Spleen (tissue), 11 donors: ENCODE measurements around the gene UST. TPM values are rescaled to one million over a fixed set of nuclear protein-coding genes. Genes with fewer than 3 reads are reported as not detected.
A peak's percentile ranks its signal among the peaks of the same experiment; 100 is the strongest.

Experiments used
- DNase-seq: peaks from one replicate; pipeline ENCODE4 v3.0.0-alpha.2; 2020
- H3K27ac ChIP-seq, 8 donors: fragments of 200-600 bp; sonication (generic) in 7 of 8; 1 replicate in 4 of 8; 2 replicates in 4 of 8; pipeline versions ENCODE4 v1.5.0 to v1.8.0; 2016 to 2021; ENCODE audit warnings: inconsistent platforms in 4 of 8, mild to moderate bottlenecking in 4 of 8, moderate library complexity in 1 of 8
- H3K27me3 ChIP-seq, 7 donors: fragments of 200-600 bp; sonication (generic) in 6 of 7; replicated peaks in 1 of 7; 1 replicate in 4 of 7; 2 replicates in 3 of 7; pipeline versions ENCODE4 v1.5.0 to v1.8.0; 2016 to 2021; ENCODE audit warnings: inconsistent platforms in 3 of 7, mild to moderate bottlenecking in 1 of 7
- H3K36me3 ChIP-seq, 6 donors: fragments of 200-600 bp; sonication (generic) in 5 of 6; 1 replicate in 4 of 6; 2 replicates in 2 of 6; pipeline versions ENCODE4 v1.5.0 to v1.8.0; 2016 to 2021; ENCODE audit warnings: inconsistent platforms in 2 of 6
- H3K4me1 ChIP-seq, 6 donors: fragments of 200-600 bp; sonication (generic) in 5 of 6; 1 replicate in 3 of 6; 2 replicates in 3 of 6; pipeline versions ENCODE4 v1.5.0 to v1.8.0; 2016 to 2021; ENCODE audit warnings: inconsistent platforms in 3 of 6
- H3K4me3 ChIP-seq, 8 donors: fragments of 200-600 bp; sonication (generic) in 7 of 8; 1 replicate in 4 of 8; 2 replicates in 4 of 8; pipeline versions ENCODE4 v1.5.0 to v1.8.0; 2016 to 2021; ENCODE audit warnings: inconsistent platforms in 4 of 8, mild to moderate bottlenecking in 4 of 8, moderate library complexity in 2 of 8
- H3K9me3 ChIP-seq, 8 donors: fragments of 200-600 bp; sonication (generic) in 7 of 8; 1 replicate in 4 of 8; 2 replicates in 4 of 8; pipeline versions ENCODE4 v1.5.0 to v1.8.0; 2016 to 2021; ENCODE audit warnings: inconsistent platforms in 4 of 8
- CTCF ChIP-seq, 11 experiments: fragments of 200-600 bp in 7 of 11; fragments of 450-650 bp in 4 of 11; sonication (generic) in 4 of 11; IDR thresholded peaks in 8 of 11; conservative IDR thresholded peaks in 3 of 11; 1 replicate in 7 of 11; 2 replicates in 4 of 11; pipeline versions ENCODE4 v1.4.0 to v1.8.0; 2016 to 2021; ENCODE audit warnings: antibody characterized with exemption in 11 of 11, inconsistent platforms in 4 of 11, mild to moderate bottlenecking in 1 of 11
- POLR2A ChIP-seq, 3 donors: fragments of 450-650 bp; IDR thresholded peaks; one replicate each; pipeline ENCODE4 v1.5.1; 2017; ENCODE audit warnings: antibody characterized with exemption in 3 of 3, mild to moderate bottlenecking in 1 of 3
- POLR2AphosphoS5 ChIP-seq, 3 donors: sonication (generic); formaldehyde crosslinking; IDR thresholded peaks; one replicate each; pipeline ENCODE4 v1.5.1; 2017; ENCODE audit warnings: antibody characterized with exemption in 3 of 3
- WGBS, 5 donors: extraction: QIAGEN DNeasy Blood & Tissue Kit in 3 of 5; methylation state at CpG; one replicate each; pipeline versions ENCODE4 v1.1.5 to v1.1.7; 2013 to 2018; 5-methylcytosine and 5-hydroxymethylcytosine counted together
- intact Hi-C: fragments of 100-400 bp; cut with DNase I; formaldehyde crosslinking; loops from one replicate; pipeline ENCODE4 v1.15.0; 2023; ENCODE audit warnings: low total_unique reads
- polyA plus RNA-seq, 3 donors: library from polyadenylated mRNA; stranded (reverse); fragments of 200-250 nt; gene quantifications; one replicate each; pipeline ENCODE4 v1.2.1, GENCODE V29; 2013
- total RNA-seq, 7 donors: library from RNA; depleted of rRNA in 3 of 7; stranded (reverse); fragments of >200 nt in 3 of 7; fragmentation: NEBNext Ultra II Directional in 4 of 7; extraction: Animal tissue kit (Norgen Biotek cat#: 25700) in 4 of 7; gene quantifications; one replicate each; pipeline versions ENCODE4 v1.1.0 to v1.2.1, GENCODE V29; 2016 to 2021
- donor health status: healthy with polysubstance abuse.
- donor health status: DM: no; HTN: no; CAD: no; lungs with moderate emphysema.
- donor health status: DM: no; HTN: no; CAD: no.
- donor health status: Bipolar disorder and iron deficiency.
- donor health status: healthy.
- donor health status: DM: no; HTN: no; CAD: no.
- donor health status: DM: yes; HTN: yes; CAD: no.

UST gene
- total and polyA plus RNA-seq, 10 donors = 6.4 to 26.8 (median 14.4) TPM

- TF ChIP-seq POLR2A (IDR thresholded peaks at IDR 0.05) (no peak), CTCF (IDR thresholded peaks at IDR 0.05 in 8 of 11, conservative IDR thresholded peaks at IDR 0.05 in 3 of 11) (no peak), POLR2AphosphoS5 (IDR thresholded peaks at IDR 0.05) (no peak)
- Histone ChIP-seq H3K36me3 (no peaks in the 10 kb centered on the region), H3K27me3 (peaks cover 0 to 26% (median 0%) of the 10 kb centered on the region in 7 donors), H3K27ac (no peak overlapping the region), H3K4me3 (no peak overlapping the region), H3K9me3 (no peaks in the 10 kb centered on the region), H3K4me1 (peaks cover 0 to 41% (median 24%) of the 10 kb centered on the region in 6 donors)
- DNase-seq = no peak
- WGBS, 5 donors = 64 to 75% (median 70%) methylated on average over 4 of the region's 4 CpGs
- intact Hi-C loops = no loop called here
Measured at GRCh38 chr6:148743476-148743875, 3.4 kb upstream of the UST start.

- Histone ChIP-seq H3K36me3 (no peaks in the 10 kb centered on the region), H3K9me3 (no peaks in the 10 kb centered on the region), H3K4me3 (peak overlapping the region; percentile 72 to 93 (median 82)), H3K27ac (peak overlapping the region; percentile 84 to 93 (median 88)), H3K27me3 (peaks cover 0 to 29% (median 0%) of the 10 kb centered on the region in 7 donors), H3K4me1 (peaks cover 11 to 50% (median 34%) of the 10 kb centered on the region in 6 donors)
- intact Hi-C loops = loop anchor here (5.0 kb wide), 1 partner anchor 201 kb away; no protein-coding TSS in a partner anchor
- no peak for DNase-seq
- 18 to 27% (median 22%) methylated on average over 6 of the region's 6 CpGs for WGBS, 5 donors
- TF ChIP-seq POLR2A (IDR thresholded peaks at IDR 0.05) = no peak
- TF ChIP-seq POLR2AphosphoS5 (IDR thresholded peaks at IDR 0.05) = no peak
- no peak for TF ChIP-seq CTCF (IDR thresholded peaks at IDR 0.05 in 8 of 11, conservative IDR thresholded peaks at IDR 0.05 in 3 of 11)
Measured at GRCh38 chr6:148745926-148746325, 904 bp upstream of the UST start.

GRCh38 chr6:148747145-148747470 lies 278 bp downstream of the UST start:
- H3K9me3 ChIP-seq = no peaks in the 10 kb centered on the region
- peak overlapping the region; percentile 84 to 93 (median 88) for H3K27ac ChIP-seq
- WGBS, 5 donors = 0 to 1% (median 1%) methylated on average over 22 to 45 of the region's 45 CpGs
- no peak for TF ChIP-seq POLR2AphosphoS5 (IDR thresholded peaks at IDR 0.05)
- H3K4me1 ChIP-seq = peaks cover 11 to 56% (median 34%) of the 10 kb centered on the region in 6 donors
- peak; percentile 88 for DNase-seq
- peak overlapping the region; percentile 72 to 93 (median 82) for H3K4me3 ChIP-seq
- intact Hi-C loops = loop anchor here (5.0 kb wide), 1 partner anchor 200 kb away; no protein-coding TSS in a partner anchor
- no peaks in the 10 kb centered on the region for H3K36me3 ChIP-seq
- peaks cover 0 to 29% (median 0%) of the 10 kb centered on the region in 7 donors for H3K27me3 ChIP-seq

GRCh38 chr6:148747471-148748165 lies 788 bp downstream of the UST start:
- intact Hi-C loops = loop anchor here (5.0 kb wide), 1 partner anchor 200 kb away; no protein-coding TSS in a partner anchor
- 0 to 1% (median 1%) methylated on average over 14 to 66 of the region's 66 CpGs for WGBS, 5 donors
- peak overlapping the region; percentile 72 to 93 (median 82) for H3K4me3 ChIP-seq
- TF ChIP-seq POLR2AphosphoS5 (IDR thresholded peaks at IDR 0.05) (peak; percentile 60 to 82 (median 71)), CTCF (IDR thresholded peaks at IDR 0.05 in 8 of 11, conservative IDR thresholded peaks at IDR 0.05 in 3 of 11) (peak in 2 of 11 experiments; percentile 15 to 25), POLR2A (IDR thresholded peaks at IDR 0.05) (peak in 1 of 3 donors; percentile 6)
- peak; percentile 93 for DNase-seq
- H3K4me1 ChIP-seq = peaks cover 11 to 56% (median 34%) of the 10 kb centered on the region in 6 donors
- peak overlapping the region; percentile 84 to 93 (median 88) for H3K27ac ChIP-seq
- H3K36me3 ChIP-seq = no peaks in the 10 kb centered on the region
- H3K9me3 ChIP-seq = no peaks in the 10 kb centered on the region
- H3K27me3 ChIP-seq = peaks cover 0 to 29% (median 0%) of the 10 kb centered on the region in 7 donors
